Brain pericyte (primary cell): Measurements from ENCODE around the gene LCE4A.

ENCODE experiments used
- DNase-seq: peaks from one replicate; pipeline ENCODE4 v3.0.0-alpha.2; 2012; ENCODE audit warnings: low read depth, low spot score

LCE4A gene

GRCh38 chr1:152745765-152746444 lies 37.9 kb downstream of the LCE4A start:
- no peak for DNase-seq

DNA sequence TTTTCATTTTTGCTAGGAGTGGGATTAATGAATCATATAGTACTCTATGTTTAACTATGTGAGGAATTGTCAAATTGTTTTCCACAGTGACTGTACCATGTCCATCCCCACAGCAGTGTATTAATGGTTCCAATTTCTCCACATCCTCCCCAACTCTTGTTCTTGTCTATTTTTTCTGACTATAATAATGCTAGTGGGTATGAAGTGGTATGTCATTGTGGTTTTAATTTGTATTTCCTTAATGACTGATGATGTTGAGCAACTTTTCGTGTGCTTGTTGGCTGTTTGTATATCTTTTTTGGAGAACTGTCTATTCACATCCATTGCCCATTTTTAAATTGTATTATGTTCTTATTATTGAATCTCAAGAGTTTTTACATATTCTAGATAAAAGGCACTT lies 39.9 kb downstream of the LCE4A start:
- DNase-seq: no peak

GRCh38 chr1:152752225-152752624 lies 44.3 kb downstream of the LCE4A start:
- no peak for DNase-seq

DNA sequence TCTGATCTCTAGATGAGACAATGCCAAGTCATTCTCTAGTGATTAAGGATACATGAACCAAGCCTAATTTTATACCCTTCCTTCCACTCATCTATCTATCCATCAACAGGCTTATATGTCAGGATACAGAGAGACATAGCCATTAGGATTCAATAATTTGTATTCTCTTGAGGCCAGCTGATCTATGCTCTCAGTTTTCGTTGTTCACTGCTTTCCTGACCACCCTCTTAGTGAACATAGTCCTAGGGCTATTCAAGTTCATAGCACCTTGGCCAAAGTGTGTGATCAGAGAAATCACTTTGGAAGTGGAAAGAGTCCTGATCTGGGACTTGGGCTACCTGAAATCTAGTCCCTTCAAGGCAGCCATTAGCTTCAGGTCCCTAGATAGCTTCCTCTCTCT lies 45.6 kb downstream of the LCE4A start:
- DNase-seq: no peak

DNA sequence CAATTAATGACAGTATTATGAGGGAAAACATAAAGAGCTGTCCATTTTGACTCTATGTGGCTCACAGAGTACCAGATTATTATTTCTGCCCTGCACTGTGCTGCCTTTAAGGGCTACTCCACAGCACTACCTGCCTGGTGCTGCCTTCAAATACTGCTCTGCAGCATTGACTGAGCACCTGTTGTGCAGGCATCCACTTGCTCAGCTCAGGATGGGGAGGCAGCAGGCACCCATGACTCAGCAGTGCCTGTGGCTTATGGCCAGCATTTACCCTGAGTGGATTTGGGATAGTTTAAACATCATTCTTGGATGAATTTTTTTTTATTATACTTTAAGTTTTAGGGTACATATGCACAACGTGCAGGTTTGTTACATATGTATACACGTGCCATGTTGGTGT lies 48.9 kb downstream of the LCE4A start:
- no peak for DNase-seq

DNA sequence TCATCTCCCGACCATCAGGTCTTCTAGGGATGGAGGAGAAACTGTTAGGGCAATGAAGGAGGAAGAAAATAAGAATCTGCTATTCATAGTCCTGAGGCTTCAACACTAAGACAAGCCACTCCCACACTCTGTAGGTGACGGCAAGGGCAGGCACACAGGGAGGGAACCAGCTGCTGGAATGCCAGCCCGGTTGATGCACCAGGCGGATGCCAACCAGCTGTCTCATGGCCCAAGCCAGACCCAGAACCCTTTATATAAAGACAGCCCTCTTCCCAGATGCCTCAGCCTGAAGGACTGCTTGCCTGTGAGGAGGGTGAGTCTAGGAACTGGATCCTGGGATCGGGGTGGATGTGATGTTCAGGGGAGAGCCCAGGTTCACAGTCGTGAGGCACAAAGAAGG lies 49.8 kb downstream of the LCE4A start, which contains the start of gene KPRP:
Gene KPRP, plus strand, starts transcription at position 279 of the 400 bp plus-strand sequence. CDS start 1,564 bp downstream, outside the sequence.
- no peak for DNase-seq

DNA sequence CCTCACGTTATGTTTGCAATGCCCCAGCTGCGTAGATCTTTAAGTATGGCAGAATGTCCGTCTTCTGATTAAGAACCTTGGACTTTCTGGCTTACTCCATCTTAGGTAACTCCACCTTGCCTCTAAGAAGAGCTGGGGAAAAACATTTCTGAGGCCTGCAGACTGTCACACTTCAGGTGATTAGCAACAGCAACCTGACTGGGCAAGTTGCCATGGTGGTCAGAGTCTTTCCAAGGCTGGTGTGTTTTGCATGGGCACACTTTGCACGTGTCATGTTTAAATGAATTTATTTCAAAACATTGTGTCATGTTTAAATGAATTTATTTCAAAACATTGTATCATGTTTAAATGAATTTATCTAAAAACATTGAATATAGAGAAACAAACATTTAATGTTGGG lies 50.7 kb downstream of the LCE4A start:
- no peak for DNase-seq
